HepG2 (cell line): ENCODE measurements around the gene MTSS2. TPM values are rescaled to one million over a fixed set of nuclear protein-coding genes. Genes with fewer than 3 reads are reported as not detected.
A peak's percentile ranks its signal among the peaks of the same experiment; 100 is the strongest.

Source experiments
- ATRX ChIP-seq: sonication (generic); formaldehyde crosslinking; IDR thresholded peaks from 2 replicates; pipeline ENCODE4 v1.4.0; 2020; ENCODE audit warnings: missing genetic modification reagents, borderline replicate concordance
- BORCS8-MEF2B ChIP-seq: sonication (generic); formaldehyde crosslinking; IDR thresholded peaks from 2 replicates; pipeline ENCODE4 v1.8.0; 2022; ENCODE audit warnings: mild to moderate bottlenecking, missing genetic modification reagents
- DNMT1 ChIP-seq: sonication (generic); formaldehyde crosslinking; IDR thresholded peaks from 2 replicates; pipeline ENCODE4 v1.5.1; 2020; ENCODE audit warnings: mild to moderate bottlenecking, missing genetic modification reagents
- KLF11 ChIP-seq: IDR thresholded peaks from 2 replicates; pipeline ENCODE4 v1.6.1; 2016; ENCODE audit warnings: missing compliant biosample characterization
- MATR3 ChIP-seq: sonication (generic); formaldehyde crosslinking; IDR thresholded peaks from 2 replicates; pipeline ENCODE4 v1.4.0; 2020; ENCODE audit warnings: missing genetic modification reagents
- MTF1 ChIP-seq: sonication (generic); formaldehyde crosslinking; IDR thresholded peaks from 2 replicates; pipeline ENCODE4 v1.5.0; 2020; ENCODE audit warnings: missing genetic modification reagents
- NAIF1 ChIP-seq: sonication (generic); formaldehyde crosslinking; IDR thresholded peaks from 2 replicates; pipeline ENCODE4 v1.5.0; 2020; ENCODE audit warnings: mild to moderate bottlenecking, missing genetic modification reagents, borderline replicate concordance
- PRPF4 ChIP-seq: fragments of 200-400 bp; formaldehyde crosslinking; IDR thresholded peaks from 2 replicates; pipeline ENCODE4 v1.6.1; 2016; ENCODE audit warnings: low read length, low read depth; ENCODE audit not compliant: poor library complexity, severe bottlenecking
- SALL1 ChIP-seq: sonication (generic); formaldehyde crosslinking; IDR thresholded peaks from 2 replicates; pipeline ENCODE4 v1.8.0; 2022; ENCODE audit warnings: mild to moderate bottlenecking, missing genetic modification reagents
- SRSF1 ChIP-seq: fragments of 200-400 bp; formaldehyde crosslinking; optimal IDR thresholded peaks from 2 replicates; pipeline ENCODE3; 2017; ENCODE audit warnings: mild to moderate bottlenecking, low read depth, low read length, moderate library complexity
- ZNF205 ChIP-seq: IDR thresholded peaks from 2 replicates; pipeline ENCODE4 v1.6.1; 2018; ENCODE audit warnings: missing biosample characterization, missing genetic modification reagents
- ZNF460 ChIP-seq: sonication (generic); formaldehyde crosslinking; IDR thresholded peaks from 2 replicates; pipeline ENCODE4 v1.5.1; 2020; ENCODE audit warnings: missing genetic modification reagents, mild to moderate bottlenecking, borderline replicate concordance
- ZNF775 ChIP-seq: sonication (generic); formaldehyde crosslinking; IDR thresholded peaks from 2 replicates; pipeline ENCODE4 v1.4.0; 2020; ENCODE audit warnings: missing genetic modification reagents, mild to moderate bottlenecking, moderate library complexity, borderline replicate concordance
- polyA plus RNA-seq, 8 experiments: library from polyadenylated mRNA; depleted of rRNA in 3 of 8; stranded (reverse) in 7 of 8; unstranded in 1 of 8; fragments of >200 nt; fragmentation: Illumina TruSeq in 4 of 8; extraction: Trizol in 4 of 8; gene quantifications; 2 replicates each; pipeline versions ENCODE4 v1.2.1 to v1.2.3, GENCODE V29; 2011 to 2016; ENCODE audit warnings: low read depth in 4 of 8, missing spikeins in 1 of 8, mixed read lengths in 1 of 8; ENCODE audit not compliant: insufficient read depth in 1 of 8
- total RNA-seq, 5 experiments: library from RNA; depleted of rRNA; stranded (reverse); fragments of >200 nt; fragmentation: Illumina TruSeq; extraction: Trizol; gene quantifications; 2 replicates each; pipeline ENCODE4 v1.2.3, GENCODE V29; 2016; ENCODE audit warnings: low read depth in 1 of 5
- TF ChIP-seq, protein P1 (sequence below): sonication (generic); formaldehyde crosslinking; IDR thresholded peaks from 2 replicates; pipeline ENCODE4 v1.4.0; 2020; ENCODE audit warnings: missing genetic modification reagents, borderline replicate concordance
- TF ChIP-seq, protein P2 (sequence below): sonication (generic); formaldehyde crosslinking; IDR thresholded peaks from 2 replicates; pipeline ENCODE4 v1.8.1; 2022; ENCODE audit warnings: low read depth, mild to moderate bottlenecking, missing genetic modification reagents
- TF ChIP-seq, protein P3 (sequence below): sonication (generic); formaldehyde crosslinking; IDR thresholded peaks from 2 replicates; pipeline ENCODE4 v1.4.0; 2020; ENCODE audit warnings: mild to moderate bottlenecking, missing genetic modification reagents
- TF ChIP-seq, protein P4 (sequence below): sonication (generic); formaldehyde crosslinking; IDR thresholded peaks from 2 replicates; pipeline ENCODE4 v1.5.0; 2020; ENCODE audit warnings: mild to moderate bottlenecking, missing genetic modification reagents

The MTSS2 gene
- total and polyA plus RNA-seq, 2 of the 13 experiments (the other 11 are each of a cell fraction or from before 2014, with no cell fraction given), result 132 to 242 TPM

DNA sequence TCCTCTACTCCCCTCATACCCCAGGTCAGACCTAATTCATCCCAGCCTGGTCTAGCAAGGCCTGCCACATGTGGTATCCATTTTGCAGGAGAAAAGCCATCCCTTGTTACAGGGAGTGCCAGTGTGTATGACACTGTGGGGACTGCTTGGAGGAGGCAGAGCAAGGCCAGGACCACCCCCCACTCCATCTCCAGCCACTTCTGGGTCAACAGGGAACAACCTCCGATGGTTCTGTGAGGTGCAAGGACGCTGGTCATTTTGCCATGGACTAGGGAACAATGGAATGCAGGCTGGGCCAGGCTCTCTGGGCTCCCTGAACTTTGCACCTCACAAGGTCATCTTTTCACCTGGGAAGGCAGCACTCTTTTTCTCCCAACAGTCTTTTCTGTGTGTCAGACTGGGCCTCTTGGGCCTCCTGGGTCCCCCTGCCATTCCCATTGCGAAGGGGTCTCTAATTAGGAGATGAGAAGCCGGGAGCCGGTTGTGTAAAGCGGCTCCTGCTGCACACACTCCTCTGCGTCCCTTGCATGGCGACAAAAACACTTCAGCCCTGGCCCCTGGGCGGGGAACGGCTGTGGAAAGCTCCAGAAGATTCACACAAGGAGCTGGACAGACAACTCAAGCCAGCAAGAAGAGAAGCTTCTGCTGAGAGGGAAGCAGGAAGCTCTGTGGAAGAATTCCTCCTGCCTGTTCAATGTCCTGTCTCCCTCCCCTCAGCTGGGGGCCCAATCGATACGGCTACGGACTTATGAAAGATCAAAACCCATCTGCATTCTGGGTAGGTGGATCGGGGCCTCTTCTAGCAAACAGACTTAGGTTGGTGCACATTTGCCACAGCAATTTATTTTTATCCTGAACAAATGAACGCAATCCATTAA is 38.5 kb upstream of the MTSS2 start (continued):
- TF ChIP-seq ZNF205, result no peak; the same call in 1 of the 2 replicates
- no peak for TF ChIP-seq MATR3 (CRISPR knock-in tag)
- TF ChIP-seq, protein P1, sequence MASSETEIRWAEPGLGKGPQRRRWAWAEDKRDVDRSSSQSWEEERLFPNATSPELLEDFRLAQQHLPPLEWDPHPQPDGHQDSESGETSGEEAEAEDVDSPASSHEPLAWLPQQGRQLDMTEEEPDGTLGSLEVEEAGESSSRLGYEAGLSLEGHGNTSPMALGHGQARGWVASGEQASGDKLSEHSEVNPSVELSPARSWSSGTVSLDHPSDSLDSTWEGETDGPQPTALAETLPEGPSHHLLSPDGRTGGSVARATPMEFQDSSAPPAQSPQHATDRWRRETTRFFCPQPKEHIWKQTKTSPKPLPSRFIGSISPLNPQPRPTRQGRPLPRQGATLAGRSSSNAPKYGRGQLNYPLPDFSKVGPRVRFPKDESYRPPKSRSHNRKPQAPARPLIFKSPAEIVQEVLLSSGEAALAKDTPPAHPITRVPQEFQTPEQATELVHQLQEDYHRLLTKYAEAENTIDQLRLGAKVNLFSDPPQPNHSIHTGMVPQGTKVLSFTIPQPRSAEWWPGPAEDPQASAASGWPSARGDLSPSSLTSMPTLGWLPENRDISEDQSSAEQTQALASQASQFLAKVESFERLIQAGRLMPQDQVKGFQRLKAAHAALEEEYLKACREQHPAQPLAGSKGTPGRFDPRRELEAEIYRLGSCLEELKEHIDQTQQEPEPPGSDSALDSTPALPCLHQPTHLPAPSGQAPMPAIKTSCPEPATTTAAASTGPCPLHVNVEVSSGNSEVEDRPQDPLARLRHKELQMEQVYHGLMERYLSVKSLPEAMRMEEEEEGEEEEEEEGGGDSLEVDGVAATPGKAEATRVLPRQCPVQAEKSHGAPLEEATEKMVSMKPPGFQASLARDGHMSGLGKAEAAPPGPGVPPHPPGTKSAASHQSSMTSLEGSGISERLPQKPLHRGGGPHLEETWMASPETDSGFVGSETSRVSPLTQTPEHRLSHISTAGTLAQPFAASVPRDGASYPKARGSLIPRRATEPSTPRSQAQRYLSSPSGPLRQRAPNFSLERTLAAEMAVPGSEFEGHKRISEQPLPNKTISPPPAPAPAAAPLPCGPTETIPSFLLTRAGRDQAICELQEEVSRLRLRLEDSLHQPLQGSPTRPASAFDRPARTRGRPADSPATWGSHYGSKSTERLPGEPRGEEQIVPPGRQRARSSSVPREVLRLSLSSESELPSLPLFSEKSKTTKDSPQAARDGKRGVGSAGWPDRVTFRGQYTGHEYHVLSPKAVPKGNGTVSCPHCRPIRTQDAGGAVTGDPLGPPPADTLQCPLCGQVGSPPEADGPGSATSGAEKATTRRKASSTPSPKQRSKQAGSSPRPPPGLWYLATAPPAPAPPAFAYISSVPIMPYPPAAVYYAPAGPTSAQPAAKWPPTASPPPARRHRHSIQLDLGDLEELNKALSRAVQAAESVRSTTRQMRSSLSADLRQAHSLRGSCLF (CRISPR knock-in tag), result no peak
- TF ChIP-seq, protein P2, sequence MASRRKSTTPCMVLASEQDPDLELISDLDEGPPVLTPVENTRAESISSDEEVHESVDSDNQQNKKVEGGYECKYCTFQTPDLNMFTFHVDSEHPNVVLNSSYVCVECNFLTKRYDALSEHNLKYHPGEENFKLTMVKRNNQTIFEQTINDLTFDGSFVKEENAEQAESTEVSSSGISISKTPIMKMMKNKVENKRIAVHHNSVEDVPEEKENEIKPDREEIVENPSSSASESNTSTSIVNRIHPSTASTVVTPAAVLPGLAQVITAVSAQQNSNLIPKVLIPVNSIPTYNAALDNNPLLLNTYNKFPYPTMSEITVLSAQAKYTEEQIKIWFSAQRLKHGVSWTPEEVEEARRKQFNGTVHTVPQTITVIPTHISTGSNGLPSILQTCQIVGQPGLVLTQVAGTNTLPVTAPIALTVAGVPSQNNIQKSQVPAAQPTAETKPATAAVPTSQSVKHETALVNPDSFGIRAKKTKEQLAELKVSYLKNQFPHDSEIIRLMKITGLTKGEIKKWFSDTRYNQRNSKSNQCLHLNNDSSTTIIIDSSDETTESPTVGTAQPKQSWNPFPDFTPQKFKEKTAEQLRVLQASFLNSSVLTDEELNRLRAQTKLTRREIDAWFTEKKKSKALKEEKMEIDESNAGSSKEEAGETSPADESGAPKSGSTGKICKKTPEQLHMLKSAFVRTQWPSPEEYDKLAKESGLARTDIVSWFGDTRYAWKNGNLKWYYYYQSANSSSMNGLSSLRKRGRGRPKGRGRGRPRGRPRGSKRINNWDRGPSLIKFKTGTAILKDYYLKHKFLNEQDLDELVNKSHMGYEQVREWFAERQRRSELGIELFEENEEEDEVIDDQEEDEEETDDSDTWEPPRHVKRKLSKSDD (CRISPR knock-in tag), result no peak
- TF ChIP-seq DNMT1, result no peak
- no peak; the same call in 1 of the 2 replicates for TF ChIP-seq ZNF460
- peak; percentile 42; the same call in 1 of the 2 replicates for TF ChIP-seq NAIF1
- TF ChIP-seq SALL1 (CRISPR knock-in tag), result 0 out of 2 replicates have a peak, but pooled peaks have one; percentile 17
- TF ChIP-seq, protein P3, sequence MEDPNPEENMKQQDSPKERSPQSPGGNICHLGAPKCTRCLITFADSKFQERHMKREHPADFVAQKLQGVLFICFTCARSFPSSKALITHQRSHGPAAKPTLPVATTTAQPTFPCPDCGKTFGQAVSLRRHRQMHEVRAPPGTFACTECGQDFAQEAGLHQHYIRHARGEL (CRISPR knock-in tag), result no peak
- TF ChIP-seq, protein P4, sequence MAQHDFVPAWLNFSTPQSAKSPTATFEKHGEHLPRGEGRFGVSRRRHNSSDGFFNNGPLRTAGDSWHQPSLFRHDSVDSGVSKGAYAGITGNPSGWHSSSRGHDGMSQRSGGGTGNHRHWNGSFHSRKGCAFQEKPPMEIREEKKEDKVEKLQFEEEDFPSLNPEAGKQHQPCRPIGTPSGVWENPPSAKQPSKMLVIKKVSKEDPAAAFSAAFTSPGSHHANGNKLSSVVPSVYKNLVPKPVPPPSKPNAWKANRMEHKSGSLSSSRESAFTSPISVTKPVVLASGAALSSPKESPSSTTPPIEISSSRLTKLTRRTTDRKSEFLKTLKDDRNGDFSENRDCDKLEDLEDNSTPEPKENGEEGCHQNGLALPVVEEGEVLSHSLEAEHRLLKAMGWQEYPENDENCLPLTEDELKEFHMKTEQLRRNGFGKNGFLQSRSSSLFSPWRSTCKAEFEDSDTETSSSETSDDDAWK (CRISPR knock-in tag), result no peak
- no peak for TF ChIP-seq PRPF4
- peak; percentile 22 for TF ChIP-seq SRSF1
- TF ChIP-seq KLF11 (CRISPR knock-in tag), result peak; percentile 61; the same call in 1 of the 2 replicates
- peak; percentile 7; the same call in 1 of the 2 replicates for TF ChIP-seq BORCS8-MEF2B
- TF ChIP-seq ATRX, result no peak; the same call in 1 of the 2 replicates
- TF ChIP-seq MTF1 (CRISPR knock-in tag), result no peak
- TF ChIP-seq ZNF775 (CRISPR knock-in tag), result no peak
